Stimulated activated CD4-positive, alpha-beta T cell treated with anti-CD3 and anti-CD28 coated beads, TNF-alpha, amount 100 ng/mL, for 24 hours (primary cell): Measurements from ENCODE around the gene KLHL29.

Source experiments
- DNase-seq, 3 experiments: peaks; one replicate each; pipeline ENCODE4 v3.0.0-alpha.2; 2020; ENCODE audit warnings: low read depth in 3 of 3

The KLHL29 gene

DNA sequence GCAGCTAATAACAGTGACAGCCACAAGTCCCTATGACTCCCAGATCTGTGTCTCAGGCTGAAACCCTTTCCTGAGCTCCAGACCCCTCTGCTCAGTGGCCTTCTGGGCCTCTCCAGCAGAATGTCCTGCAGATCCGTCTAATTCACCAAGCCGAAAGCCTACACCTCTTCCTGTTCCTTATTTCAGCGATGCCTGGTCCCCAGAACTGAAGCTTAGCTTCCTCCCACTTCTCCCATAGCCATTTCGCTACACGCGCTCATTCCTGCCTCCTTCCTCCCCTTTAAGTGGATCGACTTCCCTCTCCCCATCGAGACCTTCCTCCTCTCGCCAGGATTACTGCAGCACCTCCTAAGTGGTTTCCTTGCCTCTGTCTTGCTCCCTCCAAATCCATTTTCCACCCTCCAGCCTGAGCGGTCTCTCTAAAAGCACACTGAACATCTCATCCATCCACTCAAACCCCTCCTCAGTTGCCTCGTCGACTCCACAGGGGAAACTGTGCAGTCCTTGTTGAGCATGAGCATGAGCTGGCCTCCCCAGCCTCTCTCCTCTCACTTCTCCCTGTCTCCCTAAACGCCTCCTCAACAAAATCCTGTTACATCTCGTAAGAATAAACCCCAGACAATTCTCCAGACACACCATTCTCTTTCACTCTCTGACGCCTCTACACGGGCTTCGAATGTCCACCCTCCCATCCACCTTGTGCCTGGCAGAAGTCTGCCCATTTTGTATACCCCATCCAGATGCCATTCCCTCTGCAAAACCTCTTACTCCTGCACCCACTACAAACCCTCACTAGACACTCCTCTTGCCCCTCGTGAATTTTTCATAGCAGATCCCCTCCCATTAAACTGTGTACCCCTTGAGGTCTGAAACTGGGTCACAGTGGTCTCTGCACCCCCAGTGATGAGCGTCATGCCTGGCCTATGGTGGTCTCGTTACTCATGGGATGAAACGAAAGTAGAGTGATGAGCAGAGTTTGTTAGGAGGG, 309.4 kb downstream of the KLHL29 start:
- DNase-seq: no peak

DNA sequence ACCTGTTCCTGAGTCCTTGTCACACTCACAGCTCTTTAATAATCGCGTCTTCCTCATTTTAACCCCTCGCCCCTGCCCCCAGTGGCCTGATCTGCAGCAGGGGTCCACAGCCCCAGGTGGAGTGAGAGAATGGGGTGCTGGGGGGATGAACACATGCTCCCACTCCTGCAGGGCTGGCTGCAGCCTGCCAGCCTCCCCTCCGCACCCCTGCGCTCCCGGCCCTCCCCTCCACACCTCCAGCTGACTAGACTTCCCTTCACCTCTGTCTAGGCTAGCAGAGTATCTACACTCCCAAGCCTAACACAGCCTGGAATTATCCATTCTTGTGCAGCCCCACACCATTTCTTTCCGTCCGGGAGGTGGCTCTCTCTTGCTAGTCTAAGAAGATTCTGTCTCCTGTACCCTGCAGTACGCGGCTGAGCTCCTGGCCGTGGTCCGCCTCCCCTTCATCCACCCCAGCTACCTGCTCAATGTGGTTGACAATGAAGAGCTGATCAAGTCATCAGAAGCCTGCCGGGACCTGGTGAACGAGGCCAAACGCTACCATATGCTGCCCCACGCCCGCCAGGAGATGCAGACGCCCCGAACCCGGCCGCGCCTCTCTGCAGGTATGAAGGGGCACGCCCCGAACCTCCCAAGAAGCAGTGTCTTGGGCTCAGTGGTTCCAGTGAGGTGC, 310.4 kb downstream of the KLHL29 start:
- DNase-seq: no peak

DNA sequence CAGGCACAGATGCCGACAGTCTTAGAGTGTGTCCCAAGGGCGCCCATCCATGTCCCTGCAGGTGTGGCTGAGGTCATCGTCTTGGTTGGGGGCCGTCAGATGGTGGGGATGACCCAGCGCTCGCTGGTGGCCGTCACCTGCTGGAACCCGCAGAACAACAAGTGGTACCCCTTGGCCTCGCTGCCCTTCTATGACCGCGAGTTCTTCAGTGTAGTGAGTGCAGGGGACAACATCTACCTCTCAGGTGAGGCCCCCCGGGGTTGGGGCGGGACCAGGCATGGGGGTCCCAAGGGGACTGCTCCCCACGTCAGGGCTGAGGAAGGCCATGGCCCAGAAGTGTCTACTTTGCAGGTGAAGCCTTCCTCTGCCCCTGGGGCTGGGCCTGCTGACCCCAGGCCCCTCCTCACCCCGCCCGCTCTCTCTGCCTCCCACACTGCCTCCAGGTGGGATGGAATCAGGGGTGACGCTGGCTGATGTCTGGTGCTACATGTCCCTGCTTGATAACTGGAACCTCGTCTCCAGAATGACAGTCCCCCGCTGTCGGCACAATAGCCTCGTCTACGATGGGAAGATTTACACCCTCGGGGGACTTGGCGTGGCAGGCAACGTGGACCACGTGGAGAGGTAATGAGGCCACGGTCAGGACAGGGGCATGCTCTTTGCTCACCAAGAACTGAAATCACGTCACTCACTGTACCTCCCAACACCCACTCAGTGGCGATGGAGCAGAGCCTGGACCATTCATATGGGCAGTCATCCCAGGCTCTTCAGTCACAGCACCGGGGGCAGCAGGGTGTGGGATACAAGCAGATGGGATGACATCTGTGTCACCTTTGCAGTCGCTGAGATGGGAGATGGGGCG, 311.1 kb downstream of the KLHL29 start:
- no peak for DNase-seq

DNA sequence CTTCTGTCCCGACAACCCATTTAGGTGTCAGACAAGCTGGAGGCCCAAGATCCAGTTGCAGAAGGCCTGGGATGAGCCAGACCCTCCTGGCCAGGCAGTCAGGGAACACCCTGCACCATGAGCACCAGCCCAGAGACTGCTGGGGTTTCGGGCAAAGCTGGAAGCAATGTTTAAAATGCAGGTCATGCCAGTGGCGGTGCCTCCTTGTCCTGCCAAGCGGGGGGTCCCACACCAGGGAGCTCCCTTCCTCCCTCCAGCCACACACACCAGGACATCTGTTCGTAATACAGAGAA, 311.7 kb downstream of the KLHL29 start:
- DNase-seq: no peak

DNA sequence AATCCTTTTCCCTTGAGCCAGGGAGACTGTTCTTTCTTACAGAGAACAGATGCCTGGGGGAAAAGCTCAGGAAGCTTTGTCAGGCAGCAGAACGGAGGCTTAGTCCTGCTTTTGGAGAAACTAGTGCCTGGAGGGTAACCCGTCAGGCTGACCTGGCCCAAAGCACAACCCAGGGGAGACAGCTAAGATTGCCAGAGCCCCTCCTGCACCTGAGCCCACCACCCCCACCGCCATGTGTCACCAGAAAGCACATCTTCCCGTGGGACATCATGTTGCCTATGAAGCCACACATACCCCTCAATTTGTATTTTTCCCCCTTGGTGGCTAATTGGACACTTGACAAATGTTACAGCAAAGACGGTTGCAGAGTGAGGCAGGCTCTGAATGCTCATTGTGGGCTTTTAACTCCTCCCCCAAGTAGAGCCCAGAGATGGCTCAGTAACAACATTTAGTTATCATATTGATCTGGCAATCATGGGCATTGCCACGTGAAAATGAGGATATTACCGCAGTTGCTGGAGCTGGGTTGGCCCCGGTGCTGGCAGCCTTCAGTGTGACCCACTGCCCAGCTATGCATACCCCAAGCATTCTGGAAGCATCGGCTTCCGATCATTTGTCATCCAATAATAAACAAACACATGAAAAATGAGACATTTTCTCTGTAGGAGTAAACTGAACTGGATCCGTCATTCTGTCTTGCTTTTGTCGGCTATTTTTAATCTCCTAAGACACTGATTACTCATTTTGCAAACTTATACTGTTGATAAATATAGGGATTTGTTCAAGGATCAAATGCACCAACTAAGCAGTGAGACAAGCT, 312.5 kb downstream of the KLHL29 start:
- DNase-seq: no peak

DNA sequence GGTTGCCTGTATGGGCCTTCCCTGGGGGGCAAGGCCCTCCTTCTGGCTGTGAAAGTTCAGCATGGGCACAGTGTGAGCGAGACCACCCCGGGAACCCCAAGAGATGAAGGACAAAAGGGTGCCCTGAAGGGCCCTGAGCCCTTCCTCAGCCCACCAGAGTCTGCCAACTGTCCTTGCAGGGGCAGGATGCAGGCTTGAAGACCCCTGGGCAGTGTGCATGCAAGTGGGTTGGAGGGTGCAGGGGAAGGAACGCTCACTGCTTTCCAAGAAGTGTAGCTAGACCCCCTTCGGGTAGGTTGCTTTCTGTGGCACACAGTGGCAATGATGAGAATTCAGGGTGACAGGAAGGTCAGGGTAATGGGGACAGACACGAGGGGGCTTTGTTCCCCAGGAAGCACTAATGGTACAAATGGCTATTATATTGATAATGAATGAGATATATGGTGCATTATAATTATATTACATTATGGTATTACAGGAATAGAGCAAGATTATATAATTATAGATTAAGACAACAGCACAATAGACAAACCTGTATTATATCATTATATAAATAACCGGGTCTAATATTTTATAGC, 313.2 kb downstream of the KLHL29 start:
- DNase-seq: no peak

DNA sequence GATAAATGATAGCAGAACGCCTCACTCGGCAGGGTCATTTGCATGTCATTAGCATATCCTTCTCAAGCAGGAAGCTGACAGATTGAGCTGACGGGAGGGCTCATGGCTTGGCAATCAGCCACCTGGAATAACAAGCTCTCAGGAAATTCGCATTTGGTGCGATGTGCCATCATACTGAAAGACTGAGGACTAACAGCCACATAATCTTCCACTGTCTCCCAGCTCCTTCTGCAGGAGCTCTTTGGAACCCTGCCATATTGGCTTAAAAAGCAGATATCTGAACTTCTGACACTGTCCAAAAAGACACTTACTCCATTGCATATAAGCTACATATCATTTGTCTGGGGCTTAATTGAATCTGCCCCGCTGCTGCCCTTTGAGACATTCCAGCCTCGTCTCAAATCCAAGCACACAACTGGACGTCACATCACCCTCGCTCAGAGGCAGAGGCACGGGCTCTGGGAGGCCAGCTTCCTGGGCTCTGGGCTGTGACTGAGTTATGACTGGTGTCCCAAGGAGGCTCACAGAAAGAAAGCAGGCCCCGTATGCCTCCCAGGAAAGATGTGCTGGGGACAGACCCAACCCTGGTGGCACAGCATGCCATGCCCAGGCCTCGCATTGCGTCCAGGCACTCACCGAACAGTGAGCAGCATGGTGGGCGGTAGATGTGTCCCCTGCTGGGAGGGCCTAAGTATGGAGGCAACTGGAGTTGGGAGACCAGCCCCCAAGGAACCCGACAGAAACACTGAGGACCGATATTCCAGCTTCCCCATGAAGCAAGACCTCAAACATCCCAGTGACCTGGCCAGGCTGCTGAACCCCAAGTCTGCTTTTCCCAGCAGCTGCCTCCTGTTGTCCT, 314.0 kb downstream of the KLHL29 start:
- DNase-seq: no peak

DNA sequence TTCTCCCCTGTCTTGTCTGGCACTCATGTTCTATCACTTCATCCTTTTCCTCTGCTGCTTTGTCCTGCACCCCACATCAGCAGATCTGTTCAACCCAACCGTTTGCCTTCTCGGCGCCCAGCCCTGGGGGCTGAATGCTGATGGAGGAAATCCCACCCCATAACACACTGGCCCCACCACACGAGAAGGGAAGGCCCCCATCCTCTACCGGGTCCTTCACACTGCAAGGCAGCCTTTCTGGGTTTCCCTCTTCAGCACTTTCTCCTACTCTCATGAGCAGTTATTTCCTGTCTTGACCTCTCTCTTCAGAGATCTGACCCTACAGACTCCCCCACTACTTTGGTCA, 314.6 kb downstream of the KLHL29 start:
- DNase-seq: no peak

DNA sequence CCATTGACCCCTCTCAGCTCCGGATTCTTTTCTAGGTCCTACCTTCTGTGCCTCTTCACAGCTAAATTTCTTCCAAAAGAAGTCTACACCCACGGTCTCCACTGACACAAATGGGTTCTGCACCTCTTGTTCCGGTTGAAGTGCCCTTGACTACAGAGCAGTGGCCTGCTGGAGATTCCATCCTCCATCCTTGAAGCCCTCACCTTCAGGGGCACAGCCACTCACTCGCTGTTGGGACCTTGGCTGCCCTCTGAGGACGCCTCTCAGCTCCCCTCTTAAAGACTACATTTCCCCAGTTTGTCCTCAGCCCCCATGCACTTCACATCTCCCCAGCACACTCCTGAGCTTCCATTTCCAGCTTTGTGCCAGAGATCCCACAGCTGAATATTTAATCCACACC, 315.6 kb downstream of the KLHL29 start:
- DNase-seq: no peak

DNA sequence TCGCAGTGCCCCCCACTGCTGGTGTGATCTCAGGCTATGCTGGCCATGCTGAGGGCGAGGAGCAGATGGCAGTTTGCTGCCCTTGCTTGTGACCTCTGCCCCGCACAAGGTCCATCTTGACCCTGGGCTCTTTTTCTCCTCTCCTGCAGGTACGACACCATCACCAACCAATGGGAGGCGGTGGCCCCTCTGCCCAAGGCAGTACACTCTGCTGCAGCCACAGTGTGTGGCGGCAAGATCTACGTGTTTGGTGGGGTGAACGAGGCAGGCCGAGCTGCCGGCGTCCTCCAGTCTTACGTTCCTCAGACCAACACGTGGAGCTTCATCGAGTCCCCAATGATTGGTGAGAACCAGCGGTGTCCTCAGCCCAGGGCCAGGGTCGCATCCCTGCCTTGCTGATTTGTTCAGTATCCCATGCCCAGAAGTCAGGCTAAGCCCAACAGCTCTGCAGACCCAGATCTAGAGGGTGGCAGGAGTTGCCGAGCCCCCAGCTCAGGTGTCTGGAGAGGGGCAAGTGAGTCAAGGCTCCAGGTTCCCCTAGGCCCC, 318.1 kb downstream of the KLHL29 start:
- DNase-seq: no peak

DNA sequence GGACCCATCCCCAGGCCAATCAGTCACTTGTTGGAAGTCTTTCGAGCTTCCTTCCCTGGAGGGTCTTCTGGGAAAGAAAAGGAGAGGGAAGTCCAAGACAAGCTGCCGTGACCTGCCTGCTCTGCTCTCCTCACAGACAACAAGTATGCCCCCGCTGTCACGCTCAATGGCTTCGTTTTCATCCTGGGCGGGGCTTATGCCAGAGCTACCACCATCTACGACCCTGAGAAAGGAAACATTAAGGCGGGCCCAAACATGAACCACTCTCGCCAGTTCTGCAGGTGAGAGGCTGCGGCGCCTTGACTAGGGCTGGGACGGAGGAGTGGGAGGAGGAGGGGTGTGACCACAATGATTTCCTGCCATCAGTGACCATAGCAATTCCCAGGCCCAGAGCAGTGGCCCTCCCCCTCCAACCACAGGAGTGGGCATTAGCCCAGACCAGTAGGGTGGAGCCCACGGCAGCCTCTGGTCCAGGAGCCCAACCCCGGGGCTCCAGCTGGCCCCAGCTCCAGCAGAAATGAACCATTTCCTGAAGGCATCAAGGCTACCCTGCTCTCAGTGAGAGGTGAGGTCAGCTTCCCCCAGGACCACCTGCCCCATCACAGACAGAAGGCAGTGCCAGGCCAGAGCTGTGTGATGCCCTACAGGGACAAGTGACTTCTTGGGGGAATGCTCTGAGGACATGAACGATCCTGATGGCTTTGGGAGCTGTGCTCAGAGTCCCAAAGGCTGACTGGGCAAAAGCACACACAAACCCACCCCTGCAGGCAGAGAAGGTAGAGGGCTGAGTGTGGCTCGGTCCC, 318.8 kb downstream of the KLHL29 start:
- no peak for DNase-seq

DNA sequence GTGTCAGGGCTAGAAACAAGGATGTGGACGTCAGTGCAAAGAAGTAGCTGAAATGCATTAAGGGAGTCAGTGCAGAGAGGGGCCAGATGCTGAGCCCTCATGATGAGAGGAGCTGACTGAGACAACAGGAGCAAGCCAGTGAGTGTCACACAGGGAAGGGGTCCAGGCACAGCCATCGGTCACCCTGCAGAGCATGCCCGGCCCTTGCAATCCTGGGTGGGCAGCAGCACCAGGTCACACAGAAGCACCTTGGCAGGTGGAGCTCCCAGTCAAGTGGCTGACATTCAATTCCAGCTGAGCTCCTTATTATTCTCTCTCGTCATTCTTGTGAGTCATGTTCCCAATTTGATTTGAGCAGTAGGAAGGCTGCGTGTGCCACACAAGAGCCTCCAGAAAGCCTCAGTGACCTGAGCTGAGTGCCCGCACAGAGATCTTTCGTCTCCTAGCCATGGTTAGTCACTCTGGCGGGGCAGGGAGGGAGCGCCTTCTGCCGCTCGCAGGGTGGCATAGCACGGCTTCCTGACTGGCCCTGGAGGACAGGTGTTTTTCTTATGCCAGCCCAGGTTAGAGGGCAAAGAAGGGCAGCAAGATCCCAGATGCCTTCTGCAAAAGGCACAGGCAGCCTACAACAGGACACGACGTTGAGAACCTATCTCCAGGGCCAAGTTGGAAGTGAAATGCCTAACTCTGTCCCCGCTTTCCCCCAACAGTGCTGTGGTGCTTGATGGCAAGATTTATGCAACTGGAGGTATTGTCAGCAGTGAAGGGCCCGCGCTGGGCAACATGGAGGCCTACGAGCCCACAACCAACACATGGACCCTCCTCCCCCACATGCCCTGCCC, 321.0 kb downstream of the KLHL29 start:
- DNase-seq: no peak

DNA sequence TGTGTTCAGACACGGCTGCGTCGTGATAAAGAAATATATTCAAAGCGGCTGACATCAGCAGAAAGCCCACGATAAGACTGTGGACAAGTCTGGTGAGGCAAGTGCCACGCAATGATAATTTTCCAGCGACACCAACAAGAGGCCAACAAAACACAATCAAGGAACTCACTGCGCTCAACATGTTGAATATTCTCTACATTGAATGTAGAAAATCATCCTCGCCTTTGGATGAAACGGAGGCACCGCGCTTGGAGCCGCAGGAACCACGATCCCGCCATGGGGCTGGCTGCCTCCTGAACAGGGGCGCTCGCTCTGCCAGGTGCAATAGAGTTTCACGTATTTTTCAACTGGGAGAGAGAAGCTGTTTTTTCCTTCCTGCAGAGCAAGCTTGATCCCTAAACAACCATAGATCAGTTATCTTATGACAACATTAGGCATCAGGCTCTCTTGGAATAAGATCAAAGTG, 321.7 kb downstream of the KLHL29 start:
- DNase-seq: no peak

DNA sequence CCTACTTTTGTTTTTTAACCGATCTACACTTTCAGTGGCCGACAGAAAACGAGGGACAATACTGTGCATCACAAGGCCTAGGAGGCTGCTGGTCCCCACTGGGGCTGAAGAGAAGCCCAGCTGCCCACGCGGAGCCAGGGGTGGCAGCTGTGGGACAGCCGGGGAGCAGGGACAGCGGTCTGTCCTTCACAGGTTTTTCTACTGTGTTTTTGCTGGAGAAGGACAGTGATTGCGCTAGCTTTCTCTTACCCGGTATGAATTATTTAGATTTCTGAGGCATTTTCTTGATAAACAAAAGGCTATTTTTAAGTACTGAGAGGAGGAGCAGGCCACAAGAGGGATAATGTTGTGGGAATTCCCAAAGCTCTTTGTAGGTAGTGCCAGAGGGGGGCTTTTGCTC, 322.1 kb downstream of the KLHL29 start:
- no peak for DNase-seq

DNA sequence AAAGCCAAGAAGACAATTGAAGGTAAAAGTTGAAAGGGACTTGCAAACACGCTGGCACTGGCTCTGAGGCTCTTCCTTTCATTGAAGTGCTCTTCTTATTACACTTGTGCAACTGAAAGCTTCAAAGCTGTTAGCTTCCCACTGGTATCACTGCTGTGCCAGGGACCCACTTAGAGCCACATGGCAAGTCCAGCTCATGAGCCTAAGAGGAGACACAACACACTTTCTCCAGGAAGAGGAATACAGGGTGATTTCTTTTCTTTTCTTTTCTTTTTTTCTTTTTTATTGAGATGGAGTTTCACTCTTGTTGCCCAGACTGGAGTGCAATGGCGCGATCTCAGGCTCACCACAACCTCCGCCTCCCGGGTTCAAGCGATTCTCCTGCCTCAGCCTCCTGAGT, 323.8 kb downstream of the KLHL29 start:
- no peak for DNase-seq

DNA sequence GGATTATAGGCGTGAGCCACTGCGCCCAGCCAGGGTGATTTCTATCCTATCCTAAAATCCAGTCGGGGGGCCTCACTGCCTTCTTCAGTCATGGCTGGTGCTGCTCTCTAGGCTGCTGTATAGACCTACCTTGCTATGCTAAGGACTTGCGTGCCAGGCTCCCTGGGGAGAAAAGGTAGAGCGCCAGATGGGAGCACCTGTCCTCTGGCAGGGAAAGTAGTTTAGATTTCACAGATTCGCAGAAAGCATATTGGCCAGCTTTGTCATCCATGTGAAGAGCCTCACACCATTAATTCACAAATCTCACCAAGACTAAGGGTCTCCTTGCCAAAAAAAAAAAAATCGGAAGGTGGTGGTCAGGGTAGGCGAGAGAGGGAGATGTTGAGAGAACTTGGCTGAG, 324.3 kb downstream of the KLHL29 start:
- DNase-seq: no peak

DNA sequence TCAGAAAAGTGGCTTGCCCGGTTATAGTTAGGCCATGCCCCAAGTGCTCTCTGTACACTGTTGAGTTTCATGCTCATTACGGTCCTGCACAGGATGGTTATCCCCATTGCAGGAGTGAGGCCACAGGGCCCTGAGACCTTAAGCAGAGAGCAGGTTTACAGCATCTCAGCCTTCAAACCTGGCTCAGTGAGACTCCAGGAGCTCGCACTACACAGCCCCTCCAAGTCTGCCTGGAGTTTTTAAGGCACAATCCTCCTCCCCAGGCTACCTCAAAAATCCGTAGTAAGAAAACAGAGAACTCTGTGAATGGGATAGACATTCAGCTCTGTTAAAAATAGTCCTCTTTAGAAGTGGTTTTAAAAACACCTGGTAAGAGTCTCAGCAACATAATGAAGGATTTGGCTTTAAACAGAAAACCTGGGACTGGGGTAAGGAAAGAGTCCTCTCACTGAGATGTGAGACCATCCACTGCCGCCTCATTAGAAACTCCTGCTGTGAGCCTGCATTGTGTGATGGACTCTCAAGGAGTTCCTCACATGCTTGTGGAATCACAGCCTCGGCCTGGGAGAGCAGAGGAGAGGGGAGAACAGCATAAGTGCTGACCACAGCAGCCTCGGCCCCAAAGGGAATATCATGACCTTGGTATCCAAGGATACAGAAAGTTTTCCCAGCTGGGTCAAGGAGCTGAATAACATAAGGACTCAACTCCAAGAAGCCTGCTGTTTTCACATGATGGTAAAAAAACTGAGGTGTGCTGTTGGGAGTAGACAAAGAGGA, 327.2 kb downstream of the KLHL29 start:
- no peak for DNase-seq
